ENCODE data around the gene C5orf63. TPM values are rescaled to one million over a fixed set of nuclear protein-coding genes. Genes with fewer than 3 reads are reported as not detected.
"Not testable (repeated sequence)": the region's sequence is repeated elsewhere in the genome, so short reads cannot be mapped to it uniquely, and the experiment has no call there.

The C5orf63 gene
- total RNA-seq, 1 donor from 2014 or later = 22.5 TPM

GRCh38 chr5:127022846-127023245, 50.5 kb downstream of the C5orf63 start:
- Mint-ChIP-seq H3K4me3 (no peak overlapping the region), H3K27me3 (no peaks in the 10 kb centered on the region), H3K27ac (no peak overlapping the region), H3K9me3 (no peaks in the 10 kb centered on the region), H3K4me1 (peaks cover 61% of the 10 kb centered on the region), H3K36me3 (ENCODE audit: low read depth) (peaks cover 5% of the 10 kb centered on the region)
- intact Hi-C loops (cut with micrococcal nuclease) = loop anchor here (1.0 kb wide), 1 partner anchor 9 kb away; no protein-coding TSS in a partner anchor
- no peak for DNase-seq
- CTCF ChIA-PET = no interaction called here
- TF ChIP-seq CTCF (IDR thresholded peaks at IDR 0.05) = no peak
- POLR2A ChIA-PET = no interaction called here
- no peak for ATAC-seq (ENCODE audit: low read depth)

GRCh38 chr5:127019928-127020327, 53.4 kb downstream of the C5orf63 start:
- intact Hi-C loops (cut with micrococcal nuclease) = no loop called here
- Mint-ChIP-seq H3K9me3 (no peaks in the 10 kb centered on the region), H3K27me3 (no peaks in the 10 kb centered on the region), H3K36me3 (ENCODE audit: low read depth) (peaks cover 9% of the 10 kb centered on the region), H3K27ac (no peak overlapping the region), H3K4me3 (no peak overlapping the region), H3K4me1 (peaks cover 51% of the 10 kb centered on the region)
- DNase-seq (no peak), ATAC-seq (ENCODE audit: low read depth) (no peak)
- TF ChIP-seq CTCF (IDR thresholded peaks at IDR 0.05) = no peak
- POLR2A ChIA-PET = interaction anchor here (1.1 kb wide), 1 partner anchor 9 kb away, joined by 4 read pairs; no protein-coding TSS in a partner anchor
- CTCF ChIA-PET = no interaction called here

GRCh38 chr5:127016722-127017121, 56.6 kb downstream of the C5orf63 start:
- POLR2A ChIA-PET = interaction anchor here (1.0 kb wide), 1 partner anchor 12 kb away, joined by 5 read pairs; no protein-coding TSS in a partner anchor

GRCh38 chr5:127015716-127016115, 57.6 kb downstream of the C5orf63 start:
- no peak overlapping the region for H3K4me3 Mint-ChIP-seq
- H3K4me1 Mint-ChIP-seq = peaks cover 69% of the 10 kb centered on the region
- ChIA-PET POLR2A (interaction anchor here (0.8 to 2.8 kb wide), 3 partner anchors 14 to 26 kb away, joined by 3 to 10 read pairs (median 4); no protein-coding TSS in a partner anchor), CTCF (no interaction called here)
- no peak for ATAC-seq (ENCODE audit: low read depth)
- no peak overlapping the region for H3K27ac Mint-ChIP-seq
- H3K9me3 Mint-ChIP-seq = no peaks in the 10 kb centered on the region
- no peaks in the 10 kb centered on the region for H3K27me3 Mint-ChIP-seq
- DNase-seq = no peak
- peaks cover 6% of the 10 kb centered on the region for H3K36me3 Mint-ChIP-seq (ENCODE audit: low read depth)
- no peak for TF ChIP-seq CTCF (IDR thresholded peaks at IDR 0.05)
- intact Hi-C loops (cut with micrococcal nuclease) = loop anchor here (2.0 kb wide), 1 partner anchor 27 kb away; no protein-coding TSS in a partner anchor

More at GRCh38 chr5:127016722-127017121, 56.6 kb downstream of the C5orf63 start:
- intact Hi-C loops (cut with micrococcal nuclease); ATAC-seq (ENCODE audit: low read depth); H3K27me3 Mint-ChIP-seq; H3K27ac Mint-ChIP-seq; H3K36me3 Mint-ChIP-seq (ENCODE audit: low read depth); DNase-seq; H3K9me3 Mint-ChIP-seq; CTCF ChIA-PET; H3K4me3 Mint-ChIP-seq: not testable (repeated sequence)
- H3K4me1 Mint-ChIP-seq = peaks cover 66% of the 10 kb centered on the region

GRCh38 chr5:127014573-127014972, 58.7 kb downstream of the C5orf63 start:
- no peak for DNase-seq

More at GRCh38 chr5:127014573-127014972, 58.7 kb downstream of the C5orf63 start:
- Mint-ChIP-seq H3K4me3 (peak overlapping the region; percentile 44), H3K27ac (peak overlapping the region; percentile 1), H3K4me1 (peaks cover 68% of the 10 kb centered on the region), H3K36me3 (ENCODE audit: low read depth) (peaks cover 6% of the 10 kb centered on the region), H3K9me3 (no peaks in the 10 kb centered on the region), H3K27me3 (no peaks in the 10 kb centered on the region)
- no peak for TF ChIP-seq CTCF (IDR thresholded peaks at IDR 0.05)
- ChIA-PET POLR2A (interaction anchor here (1.0 to 2.8 kb wide), 4 partner anchors 10 to 25 kb away, joined by 3 to 10 read pairs (median 6); no protein-coding TSS in a partner anchor), CTCF (interaction anchor here (1.0 to 2.3 kb wide), 4 partner anchors 12 to 18 kb away, joined by 3 to 9 read pairs (median 4); no protein-coding TSS in a partner anchor)
- peak; percentile 57 for ATAC-seq (ENCODE audit: low read depth)
- intact Hi-C loops (cut with micrococcal nuclease) = loop anchor here (1.0 to 2.0 kb wide), 3 partner anchors 9 to 26 kb away; partner anchors contain the start of gene MARCHF3

Measured in activated B cell treated with CpG ODN at 0.5 μM for 24 hours (primary cell).